Neural cell (in vitro differentiated cells): ENCODE results near the gene CEP89. TPM values are rescaled to one million over a fixed set of nuclear protein-coding genes. Genes with fewer than 3 reads are reported as not detected.

Source experiments
- H2AFZ ChIP-seq: fragments of 200-600, 300-800 bp; sonication (generic), shearing (Covaris generic); 2 replicates; pipeline ENCODE4 v1.6.0; 2014; ENCODE audit warnings: low read depth, mild to moderate bottlenecking, antibody characterized with exemption, low read length, moderate library complexity
- H3F3A ChIP-seq: fragments of 200-600 bp; shearing (Covaris generic); 2 replicates; pipeline ENCODE4 v1.6.1; 2016; ENCODE audit warnings: mild to moderate bottlenecking, moderate library complexity, mixed read lengths, antibody characterized with exemption, low read length; ENCODE audit not compliant: insufficient read depth, poor library complexity, severe bottlenecking
- H3K27ac ChIP-seq: fragments of 200-600, 300-800 bp; sonication (generic), shearing (Covaris generic); 2 replicates; pipeline ENCODE4 v1.5.1; 2014; ENCODE audit warnings: mild to moderate bottlenecking, low read length, moderate library complexity
- H3K27me3 ChIP-seq: fragments of 300-800, 200-600 bp; sonication (generic), shearing (Covaris generic); 2 replicates; pipeline ENCODE4 v1.6.0; 2014; ENCODE audit warnings: mild to moderate bottlenecking, low read depth, low read length, moderate library complexity; ENCODE audit not compliant: insufficient read depth
- H3K36me3 ChIP-seq: fragments of 300-800, 200-600 bp; sonication (generic), shearing (Covaris generic); 2 replicates; pipeline ENCODE4 v1.5.1; 2014; ENCODE audit warnings: mild to moderate bottlenecking, antibody characterized with exemption, low read length, moderate library complexity; ENCODE audit not compliant: insufficient read depth
- H3K4me2 ChIP-seq: fragments of 300-800, 200-600 bp; sonication (generic), shearing (Covaris generic); 2 replicates; pipeline ENCODE4 v1.6.0; 2014; ENCODE audit warnings: mild to moderate bottlenecking, low read length
- H3K4me3 ChIP-seq: fragments of 300-800, 200-600 bp; sonication (generic), shearing (Covaris generic); 2 replicates; pipeline ENCODE4 v1.5.1; 2014; ENCODE audit warnings: mild to moderate bottlenecking, low read length, moderate library complexity
- H3K79me2 ChIP-seq: fragments of 200-600 bp; shearing (Covaris generic); replicated peaks from 2 replicates; pipeline ENCODE4 v1.6.0; 2014; ENCODE audit warnings: mild to moderate bottlenecking, low read length, moderate library complexity; ENCODE audit not compliant: insufficient read depth
- H3K9ac ChIP-seq: fragments of 300-800, 200-600 bp; sonication (generic), shearing (Covaris generic); 2 replicates; pipeline ENCODE4 v1.6.1; 2016; ENCODE audit warnings: mild to moderate bottlenecking, low read length, mixed read lengths
- H3K9me2 ChIP-seq: fragments of 200-600 bp; shearing (Covaris generic); 2 replicates; pipeline ENCODE4 v1.6.1; 2016; ENCODE audit warnings: mild to moderate bottlenecking, low read length, mixed read lengths; ENCODE audit not compliant: insufficient read depth
- H3K9me3 ChIP-seq: fragments of 200-600, 300-800 bp; sonication (generic), shearing (Covaris generic); 2 replicates; pipeline ENCODE4 v1.6.1; 2016; ENCODE audit warnings: mild to moderate bottlenecking, mixed run types, low read length, moderate library complexity, mixed read lengths
- H4K20me1 ChIP-seq: fragments of 200-600 bp; shearing (Covaris generic); 2 replicates; pipeline ENCODE4 v1.6.1; 2016; ENCODE audit warnings: mild to moderate bottlenecking, mixed run types; ENCODE audit not compliant: insufficient read depth
- EP300 ChIP-seq: fragments of 450-650 bp; conservative IDR thresholded peaks from 2 replicates; pipeline ENCODE4 v1.6.1; 2014; ENCODE audit warnings: antibody characterized with exemption, mild to moderate bottlenecking, moderate library complexity; ENCODE audit not compliant: poor library complexity, severe bottlenecking
- EZH2 ChIP-seq: fragments of 200-600, 300-800 bp; shearing (Covaris generic), sonication (generic); IDR thresholded peaks from 2 replicates; pipeline ENCODE4 v1.6.1; 2014; ENCODE audit warnings: antibody characterized with exemption, low read length, borderline replicate concordance, mild to moderate bottlenecking; ENCODE audit not compliant: insufficient read depth, poor library complexity, severe bottlenecking
- MXI1 ChIP-seq: fragments of 450-650 bp; conservative IDR thresholded peaks from 2 replicates; pipeline ENCODE4 v1.6.1; 2014; ENCODE audit warnings: antibody characterized with exemption, mild to moderate bottlenecking; ENCODE audit not compliant: poor library complexity, severe bottlenecking
- POLR2AphosphoS5 ChIP-seq: IDR thresholded peaks from 2 replicates; pipeline ENCODE4 v1.6.1; 2012
- RAD21 ChIP-seq: fragments of 450-650 bp; conservative IDR thresholded peaks from 2 replicates; pipeline ENCODE4 v1.6.1; 2014; ENCODE audit warnings: antibody characterized with exemption, mild to moderate bottlenecking, moderate library complexity
- SMC3 ChIP-seq: fragments of 450-650 bp; conservative IDR thresholded peaks from 2 replicates; pipeline ENCODE4 v1.6.1; 2014; ENCODE audit warnings: antibody characterized with exemption, mild to moderate bottlenecking, moderate library complexity; ENCODE audit not compliant: poor library complexity
- TAF1 ChIP-seq: IDR thresholded peaks from 2 replicates; pipeline ENCODE4 v1.6.1; 2012; ENCODE audit warnings: low read depth
- polyA plus RNA-seq: library from polyadenylated mRNA; depleted of rRNA; stranded (reverse); fragments of >200 nt; gene quantifications from 2 replicates; pipeline ENCODE4 v1.2.3, GENCODE V29; 2014
- TF ChIP-seq, protein P1 (sequence below): IDR thresholded peaks from 2 replicates; pipeline ENCODE4 v1.6.1; 2012; ENCODE audit warnings: borderline replicate concordance
- TF ChIP-seq, protein P2 (sequence below): fragments of 450-650 bp; IDR thresholded peaks from 2 replicates; pipeline ENCODE4 v1.5.1; 2014; ENCODE audit warnings: antibody characterized with exemption, mild to moderate bottlenecking, moderate library complexity; ENCODE audit not compliant: poor library complexity, severe bottlenecking

Gene CEP89
- polyA plus RNA-seq, 1 donor from 2014 or later, result 24.1 TPM

DNA sequence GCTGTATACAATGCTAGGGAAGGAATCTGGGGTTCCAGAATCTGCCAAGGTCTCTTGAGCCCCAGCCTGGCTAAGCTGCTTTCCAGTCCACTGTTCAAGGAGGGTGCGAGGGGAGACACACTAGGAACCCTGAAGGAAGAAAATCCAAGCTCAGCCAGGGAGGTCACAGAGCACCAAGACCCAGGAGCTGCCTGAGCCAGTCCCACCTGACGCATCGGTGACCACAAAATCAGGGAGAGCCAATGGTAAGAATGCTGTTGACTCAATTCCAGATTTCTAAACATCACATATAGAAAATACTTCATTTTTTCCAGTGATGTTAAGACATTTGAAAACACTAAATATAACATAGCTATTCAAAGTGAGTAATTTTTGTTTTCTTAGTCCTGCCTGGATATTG lies 50.1 kb downstream of the CEP89 start:
- no peaks in the 10 kb centered on the region for H3K9me3 ChIP-seq
- H3K4me2 ChIP-seq, result no peak overlapping the region
- no peak overlapping the region for H3K9ac ChIP-seq
- H3K4me3 ChIP-seq, result no peak overlapping the region
- H3K27ac ChIP-seq, result no peak overlapping the region
- H4K20me1 ChIP-seq, result no peaks in the 10 kb centered on the region
- H3F3A ChIP-seq, result no peaks in the 10 kb centered on the region
- no peaks in the 10 kb centered on the region for H3K27me3 ChIP-seq
- H3K79me2 ChIP-seq, result no peaks in the 10 kb centered on the region
- no peak for TF ChIP-seq EZH2
- no peak for TF ChIP-seq POLR2AphosphoS5
- TF ChIP-seq RAD21, result no peak
- TF ChIP-seq, protein P1, sequence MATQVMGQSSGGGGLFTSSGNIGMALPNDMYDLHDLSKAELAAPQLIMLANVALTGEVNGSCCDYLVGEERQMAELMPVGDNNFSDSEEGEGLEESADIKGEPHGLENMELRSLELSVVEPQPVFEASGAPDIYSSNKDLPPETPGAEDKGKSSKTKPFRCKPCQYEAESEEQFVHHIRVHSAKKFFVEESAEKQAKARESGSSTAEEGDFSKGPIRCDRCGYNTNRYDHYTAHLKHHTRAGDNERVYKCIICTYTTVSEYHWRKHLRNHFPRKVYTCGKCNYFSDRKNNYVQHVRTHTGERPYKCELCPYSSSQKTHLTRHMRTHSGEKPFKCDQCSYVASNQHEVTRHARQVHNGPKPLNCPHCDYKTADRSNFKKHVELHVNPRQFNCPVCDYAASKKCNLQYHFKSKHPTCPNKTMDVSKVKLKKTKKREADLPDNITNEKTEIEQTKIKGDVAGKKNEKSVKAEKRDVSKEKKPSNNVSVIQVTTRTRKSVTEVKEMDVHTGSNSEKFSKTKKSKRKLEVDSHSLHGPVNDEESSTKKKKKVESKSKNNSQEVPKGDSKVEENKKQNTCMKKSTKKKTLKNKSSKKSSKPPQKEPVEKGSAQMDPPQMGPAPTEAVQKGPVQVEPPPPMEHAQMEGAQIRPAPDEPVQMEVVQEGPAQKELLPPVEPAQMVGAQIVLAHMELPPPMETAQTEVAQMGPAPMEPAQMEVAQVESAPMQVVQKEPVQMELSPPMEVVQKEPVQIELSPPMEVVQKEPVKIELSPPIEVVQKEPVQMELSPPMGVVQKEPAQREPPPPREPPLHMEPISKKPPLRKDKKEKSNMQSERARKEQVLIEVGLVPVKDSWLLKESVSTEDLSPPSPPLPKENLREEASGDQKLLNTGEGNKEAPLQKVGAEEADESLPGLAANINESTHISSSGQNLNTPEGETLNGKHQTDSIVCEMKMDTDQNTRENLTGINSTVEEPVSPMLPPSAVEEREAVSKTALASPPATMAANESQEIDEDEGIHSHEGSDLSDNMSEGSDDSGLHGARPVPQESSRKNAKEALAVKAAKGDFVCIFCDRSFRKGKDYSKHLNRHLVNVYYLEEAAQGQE, result no peak
- TF ChIP-seq TAF1, result no peak
- TF ChIP-seq SMC3, result no peak
- TF ChIP-seq EP300, result no peak
- no peak for TF ChIP-seq MXI1
- TF ChIP-seq, protein P2, sequence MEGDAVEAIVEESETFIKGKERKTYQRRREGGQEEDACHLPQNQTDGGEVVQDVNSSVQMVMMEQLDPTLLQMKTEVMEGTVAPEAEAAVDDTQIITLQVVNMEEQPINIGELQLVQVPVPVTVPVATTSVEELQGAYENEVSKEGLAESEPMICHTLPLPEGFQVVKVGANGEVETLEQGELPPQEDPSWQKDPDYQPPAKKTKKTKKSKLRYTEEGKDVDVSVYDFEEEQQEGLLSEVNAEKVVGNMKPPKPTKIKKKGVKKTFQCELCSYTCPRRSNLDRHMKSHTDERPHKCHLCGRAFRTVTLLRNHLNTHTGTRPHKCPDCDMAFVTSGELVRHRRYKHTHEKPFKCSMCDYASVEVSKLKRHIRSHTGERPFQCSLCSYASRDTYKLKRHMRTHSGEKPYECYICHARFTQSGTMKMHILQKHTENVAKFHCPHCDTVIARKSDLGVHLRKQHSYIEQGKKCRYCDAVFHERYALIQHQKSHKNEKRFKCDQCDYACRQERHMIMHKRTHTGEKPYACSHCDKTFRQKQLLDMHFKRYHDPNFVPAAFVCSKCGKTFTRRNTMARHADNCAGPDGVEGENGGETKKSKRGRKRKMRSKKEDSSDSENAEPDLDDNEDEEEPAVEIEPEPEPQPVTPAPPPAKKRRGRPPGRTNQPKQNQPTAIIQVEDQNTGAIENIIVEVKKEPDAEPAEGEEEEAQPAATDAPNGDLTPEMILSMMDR, result no peak
- no peak overlapping the region for H2AFZ ChIP-seq
- no peaks in the 10 kb centered on the region for H3K9me2 ChIP-seq
- H3K36me3 ChIP-seq, result no peaks in the 10 kb centered on the region

DNA sequence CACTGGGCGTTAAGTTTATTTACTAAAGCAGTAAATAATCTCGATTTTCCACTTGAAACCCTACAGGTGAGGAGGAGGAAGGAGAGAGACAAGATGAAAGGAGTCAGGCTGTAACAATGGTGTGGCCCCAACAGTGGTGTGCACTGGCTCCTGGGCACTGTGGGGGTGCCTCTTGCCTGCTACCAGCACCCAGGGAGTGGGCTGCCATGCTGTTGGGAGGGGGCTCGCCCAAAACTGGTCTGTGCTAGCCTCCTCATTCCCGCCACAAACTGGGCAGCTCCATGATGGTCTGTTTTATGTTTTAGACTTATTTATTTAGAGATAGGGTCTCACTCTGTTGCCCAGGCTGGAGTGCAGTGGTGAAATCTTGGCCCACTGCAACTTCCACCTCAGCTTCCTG lies 52.4 kb downstream of the CEP89 start:
- Histone ChIP-seq H2AFZ (no peak overlapping the region), H3K9me3 (no peaks in the 10 kb centered on the region), H3F3A (no peaks in the 10 kb centered on the region), H3K27me3 (no peaks in the 10 kb centered on the region), H3K9ac (no peak overlapping the region), H3K4me3 (no peak overlapping the region), H3K9me2 (no peaks in the 10 kb centered on the region), H4K20me1 (no peaks in the 10 kb centered on the region), H3K27ac (no peak overlapping the region), H3K36me3 (no peaks in the 10 kb centered on the region), H3K4me2 (no peak overlapping the region), H3K79me2 (no peaks in the 10 kb centered on the region)
- TF ChIP-seq EP300, result no peak
- no peak for TF ChIP-seq SMC3
- no peak for TF ChIP-seq RAD21
- TF ChIP-seq EZH2, result no peak
- TF ChIP-seq, protein P1, result no peak
- no peak for TF ChIP-seq POLR2AphosphoS5
- TF ChIP-seq, protein P2, result no peak
- TF ChIP-seq TAF1, result no peak
- TF ChIP-seq MXI1, result no peak
